Sigmoid colon (tissue), 7 donors: Measurements from ENCODE around the gene PRAC1. TPM values are rescaled to one million over a fixed set of nuclear protein-coding genes. Genes with fewer than 3 reads are reported as not detected.

Experiments
- DNase-seq: peaks from one replicate; pipeline ENCODE4 v3.0.0-alpha.2; 2019
- H3K27ac ChIP-seq, 4 donors: fragments of 200-600 bp; sonication (generic); one replicate each; pipeline ENCODE4 v1.5.1; 2016 to 2019; ENCODE audit warnings: mild to moderate bottlenecking in 1 of 4
- H3K27me3 ChIP-seq, 3 donors: fragments of 200-600 bp; sonication (generic); one replicate each; pipeline ENCODE4 v1.5.1; 2019; ENCODE audit warnings: mild to moderate bottlenecking in 1 of 3
- H3K36me3 ChIP-seq, 4 donors: fragments of 200-600 bp; sonication (generic); one replicate each; pipeline ENCODE4 v1.5.1; 2016 to 2019
- H3K4me1 ChIP-seq, 4 donors: fragments of 200-600 bp; sonication (generic); one replicate each; pipeline ENCODE4 v1.5.1; 2017 to 2019
- H3K4me3 ChIP-seq, 4 donors: fragments of 200-600 bp; sonication (generic); one replicate each; pipeline ENCODE4 v1.5.1; 2017 to 2019; ENCODE audit warnings: mild to moderate bottlenecking in 2 of 4, moderate library complexity in 1 of 4
- H3K9me3 ChIP-seq, 4 donors: fragments of 200-600 bp in 3 of 4; sonication (generic) in 3 of 4; one replicate each; pipeline versions ENCODE4 v1.5.1 to v1.6.1; 2013 to 2019
- CTCF ChIP-seq, 4 experiments: fragments of 450-650 bp in 3 of 4; fragments of 200-600 bp in 1 of 4; IDR thresholded peaks; one replicate each; pipeline ENCODE4 v1.5.1; 2016 to 2019; ENCODE audit warnings: antibody characterized with exemption in 4 of 4, mild to moderate bottlenecking in 3 of 4, moderate library complexity in 2 of 4
- EP300 ChIP-seq, 4 donors: sonication (generic); formaldehyde crosslinking; IDR thresholded peaks; one replicate each; pipeline ENCODE4 v1.6.1; 2017; ENCODE audit warnings: antibody characterized with exemption in 4 of 4
- POLR2A ChIP-seq, 2 donors: fragments of 450-650 bp; IDR thresholded peaks; one replicate each; pipeline ENCODE4 v1.6.1; 2016; ENCODE audit warnings: antibody characterized with exemption in 2 of 2, mild to moderate bottlenecking in 2 of 2, moderate library complexity in 2 of 2
- POLR2AphosphoS5 ChIP-seq, 4 donors: sonication (generic); formaldehyde crosslinking; IDR thresholded peaks; one replicate each; pipeline ENCODE4 v1.6.1; 2017; ENCODE audit warnings: antibody characterized with exemption in 4 of 4
- WGBS, 2 donors: extraction: QIAGEN DNeasy Blood & Tissue Kit; methylation state at CpG; one replicate each; pipeline ENCODE4 v1.1.7; 2013; 5-methylcytosine and 5-hydroxymethylcytosine counted together
- intact Hi-C: fragments of 100-400 bp; cut with DNase I; formaldehyde crosslinking; loops from one replicate; pipeline ENCODE4 v1.15.1; 2023
- polyA plus RNA-seq, 3 donors: library from polyadenylated mRNA; stranded (reverse); fragments of 200-250 nt; gene quantifications; one replicate each; pipeline ENCODE4 v1.2.3, GENCODE V29; 2013
- small RNA-seq, 3 donors: library from RNA; depleted of rRNA; stranded (forward); fragments of <200 nt; gene quantifications; one replicate each; pipeline ENCODE3, GENCODE V24; 2016
- total RNA-seq, 4 donors: library from RNA; depleted of rRNA; stranded (reverse); fragments of >200 nt; gene quantifications; one replicate each; pipeline ENCODE4 v1.1.0, GENCODE V29; 2016
- donor health status: healthy with polysubstance abuse.
- donor health status: Bipolar disorder and iron deficiency.
- donor health status: healthy.

The PRAC1 gene
- total and polyA plus RNA-seq, 7 donors, result 9.1 to 572 (median 388) TPM; not detected in 2

DNA sequence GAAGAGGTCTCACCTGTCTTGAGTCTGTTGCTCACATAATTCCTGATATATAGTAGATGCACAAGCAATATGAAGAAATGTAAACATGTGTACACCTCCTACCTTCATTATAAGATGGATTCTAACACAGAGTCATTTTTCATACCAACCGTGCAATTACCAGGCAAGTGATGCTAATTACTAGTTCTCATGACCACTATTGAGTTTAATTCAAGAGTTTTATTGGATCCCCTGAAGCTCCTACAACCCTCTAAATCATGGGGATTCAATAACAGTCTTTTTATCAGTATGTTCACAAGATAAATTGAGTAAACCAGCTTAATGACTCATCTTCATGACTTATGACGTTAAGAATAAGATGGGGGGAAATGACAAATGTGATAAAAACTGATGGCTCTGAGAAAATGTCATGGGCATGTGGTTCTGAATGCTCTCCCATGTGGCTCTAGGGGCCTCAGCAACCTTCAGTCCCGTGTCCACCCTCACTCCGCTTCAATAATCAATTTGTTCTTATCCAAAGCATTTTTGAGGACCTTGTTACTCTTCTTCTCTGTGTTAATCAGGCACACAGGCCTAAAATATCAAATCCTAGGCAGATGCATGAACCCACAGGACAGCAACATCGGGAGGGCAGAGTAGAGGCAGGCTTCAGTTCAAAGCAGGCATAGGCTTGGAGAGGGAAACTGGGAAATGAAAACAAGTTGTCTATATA lies 42.8 kb downstream of the PRAC1 start:
- 84 to 86% methylated on average over 5 of the region's 5 CpGs for WGBS, 2 donors
- no peak for TF ChIP-seq EP300 (IDR thresholded peaks at IDR 0.05)
- TF ChIP-seq POLR2A (IDR thresholded peaks at IDR 0.05), result no peak
- TF ChIP-seq POLR2AphosphoS5 (IDR thresholded peaks at IDR 0.05), result no peak
- no peak for TF ChIP-seq CTCF (IDR thresholded peaks at IDR 0.05)
- Histone ChIP-seq H3K9me3 (no peaks in the 10 kb centered on the region), H3K36me3 (no peaks in the 10 kb centered on the region), H3K27me3 (peaks cover 3 to 33% (median 8%) of the 10 kb centered on the region in 3 donors), H3K4me3 (no peak overlapping the region), H3K27ac (no peak overlapping the region), H3K4me1 (peaks cover 0 to 7% (median 6%) of the 10 kb centered on the region in 4 donors)
- intact Hi-C loops, result loop anchor here (2.0 to 10.0 kb wide), 3 partner anchors 111 to 355 kb away; no protein-coding TSS in a partner anchor
- DNase-seq, result no peak

DNA sequence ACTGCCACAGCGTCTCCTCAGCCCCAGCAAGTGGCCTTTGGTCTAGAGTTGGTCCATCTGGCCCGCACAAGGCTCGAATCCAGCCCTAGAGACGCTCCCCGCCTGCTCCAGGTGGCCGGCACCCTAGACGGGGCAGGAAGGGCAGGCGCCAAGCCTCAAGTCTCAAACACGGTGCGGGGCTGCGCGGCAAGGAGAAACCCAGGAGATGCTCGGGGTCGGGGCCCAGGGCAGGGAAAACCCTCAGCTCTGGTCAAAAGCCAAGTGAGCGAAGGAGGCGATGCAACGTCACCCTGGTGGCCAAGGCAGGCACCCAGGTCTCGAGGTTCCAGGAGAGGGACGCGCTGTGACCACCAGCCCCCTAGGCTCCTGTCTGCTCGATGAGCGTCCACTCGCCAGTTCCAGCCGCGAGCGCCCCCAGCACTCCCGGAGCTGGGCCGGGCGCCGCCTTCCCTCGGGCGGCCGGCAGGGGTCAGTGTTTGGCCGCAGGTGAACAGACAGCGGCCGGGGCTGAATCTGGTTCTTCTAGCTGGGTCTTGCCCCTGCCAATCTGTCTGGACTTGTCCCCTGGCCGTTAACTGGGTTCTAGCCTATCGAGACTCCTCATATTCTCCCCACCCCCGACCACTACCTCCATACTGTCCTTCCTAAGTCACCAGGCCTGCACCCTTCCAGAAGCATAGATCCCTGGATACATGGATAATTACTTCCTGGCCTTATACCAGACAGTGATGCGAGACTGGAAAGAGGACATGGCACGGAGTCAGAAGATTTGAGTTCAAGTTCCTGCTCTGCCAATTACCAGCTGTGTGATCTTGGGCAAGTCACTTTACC lies 44.0 kb downstream of the PRAC1 start:
- no peak overlapping the region for H3K4me3 ChIP-seq
- no peak for TF ChIP-seq POLR2A (IDR thresholded peaks at IDR 0.05)
- peak; percentile 47 to 92 (median 74) for TF ChIP-seq CTCF (IDR thresholded peaks at IDR 0.05)
- no peak overlapping the region for H3K27ac ChIP-seq
- WGBS, 2 donors, result 10 to 13% methylated on average over 41 of the region's 41 CpGs
- H3K4me1 ChIP-seq, result peaks cover 0 to 7% (median 6%) of the 10 kb centered on the region in 4 donors
- peaks cover 3 to 33% (median 8%) of the 10 kb centered on the region in 3 donors for H3K27me3 ChIP-seq
- intact Hi-C loops, result loop anchor here (2.0 to 10.0 kb wide), 3 partner anchors 112 to 356 kb away; no protein-coding TSS in a partner anchor
- peak; percentile 70 for DNase-seq
- H3K36me3 ChIP-seq, result no peaks in the 10 kb centered on the region
- H3K9me3 ChIP-seq, result no peaks in the 10 kb centered on the region

- intact Hi-C loops, result loop anchor here (10.0 kb wide), 1 partner anchor 358 kb away; no protein-coding TSS in a partner anchor
- WGBS, 2 donors, result 80 to 81% methylated on average over 6 of the region's 6 CpGs
- peaks cover 0 to 10% (median 8%) of the 10 kb centered on the region in 4 donors for H3K4me1 ChIP-seq
- TF ChIP-seq EP300 (IDR thresholded peaks at IDR 0.05), result no peak
- TF ChIP-seq POLR2A (IDR thresholded peaks at IDR 0.05), result no peak
- no peaks in the 10 kb centered on the region for H3K36me3 ChIP-seq
- DNase-seq, result no peak
- no peaks in the 10 kb centered on the region for H3K9me3 ChIP-seq
- H3K4me3 ChIP-seq, result no peak overlapping the region
- no peak overlapping the region for H3K27ac ChIP-seq
- peaks cover 3 to 33% (median 8%) of the 10 kb centered on the region in 3 donors for H3K27me3 ChIP-seq
Measured at GRCh38 chr17:48676963-48677558, 45.3 kb downstream of the PRAC1 start.

DNA sequence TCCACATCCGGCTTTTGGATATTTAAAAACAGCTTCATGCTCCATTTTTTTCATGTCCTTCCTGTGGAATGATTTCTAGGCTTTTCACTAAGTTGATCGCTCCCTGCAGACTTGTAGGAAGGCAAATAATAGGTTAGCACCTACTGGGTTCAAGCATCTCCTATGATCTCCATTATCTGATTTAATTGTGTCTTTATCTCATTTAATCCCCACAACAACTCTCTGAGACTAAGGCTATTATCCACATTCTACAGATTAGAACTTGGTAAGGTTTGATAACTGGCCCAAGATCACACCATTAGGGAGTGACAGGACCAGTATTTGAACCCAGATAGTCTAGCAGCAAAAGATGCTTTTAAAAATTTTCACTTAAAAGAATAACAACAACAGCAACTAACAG lies 50.0 kb downstream of the PRAC1 start:
- intact Hi-C loops, result loop anchor here (10.0 kb wide), 1 partner anchor 362 kb away; no protein-coding TSS in a partner anchor
- 78 to 84% methylated on average over 2 of the region's 2 CpGs for WGBS, 2 donors

More for the DNA sequence above, 50.0 kb downstream of the PRAC1 start:
- no peak for DNase-seq
- Histone ChIP-seq H3K4me3 (peak overlapping the region in 1 of 4 donors; percentile 32), H3K4me1 (peaks cover 0 to 10% (median 8%) of the 10 kb centered on the region in 4 donors), H3K27ac (peak overlapping the region in 3 of 4 donors; percentile 30 to 40 (median 33)), H3K36me3 (no peaks in the 10 kb centered on the region), H3K27me3 (peaks cover 0 to 9% (median 0%) of the 10 kb centered on the region in 3 donors), H3K9me3 (no peaks in the 10 kb centered on the region)
- TF ChIP-seq CTCF (IDR thresholded peaks at IDR 0.05) (no peak), POLR2AphosphoS5 (IDR thresholded peaks at IDR 0.05) (no peak), POLR2A (IDR thresholded peaks at IDR 0.05) (no peak), EP300 (IDR thresholded peaks at IDR 0.05) (no peak)

Small RNA genes lying within 50 kb of the gene (small RNA-seq; reads per million reads assigned to genes)
- gene AC091179.2 (0 reads per million in 3 donors), gene COX6B1P2 (0 reads per million in 3 donors), gene MIR3185 (0 reads per million in 3 donors), gene RF02132 (0 reads per million in 3 donors), gene RF02133 (0 reads per million in 3 donors), gene RN7SL125P (0 to 0.07 (median 0) reads per million in 3 donors)

Other genes with a start within 250 kb of the PRAC1 start
- gene HOXB1, start 191.5 kb downstream of the PRAC1 start, total RNA-seq, result under 1 TPM in 1 of 4 donors, not detected in 3; 0.27 TPM
- gene HOXB1, start 191.5 kb downstream of the PRAC1 start, polyA plus RNA-seq, result under 1 TPM in 2 of 3 donors, not detected in 1; 0.60 to 0.92 TPM
- 10 to 100 TPM; 44.9 to 86.1 (median 63.6) TPM for gene HOXB2, start 177.4 kb downstream of the PRAC1 start, total RNA-seq
- gene HOXB2, start 177.4 kb downstream of the PRAC1 start, polyA plus RNA-seq, result 1 to 10 TPM; 1.6 to 7.8 (median 3.0) TPM
- 1 to 10 TPM; 4.6 to 8.3 (median 5.4) TPM for gene HOXB4, start 144.2 kb downstream of the PRAC1 start, total RNA-seq
- 1 to 10 TPM in 2 of 3 donors, under 1 TPM in 1; 0.23 to 2.7 (median 1.2) TPM for gene HOXB4, start 144.2 kb downstream of the PRAC1 start, polyA plus RNA-seq
- 10 to 100 TPM; 25.3 to 64.3 (median 30.1) TPM for gene HOXB3, start 132.3 kb downstream of the PRAC1 start, total RNA-seq
- 10 to 100 TPM in 2 of 3 donors, 1 to 10 TPM in 1; 6.2 to 16.7 (median 10.2) TPM for gene HOXB3, start 132.3 kb downstream of the PRAC1 start, polyA plus RNA-seq
- gene HOXB5, start 128.7 kb downstream of the PRAC1 start, total RNA-seq, result 1 to 10 TPM; 1.5 to 2.5 (median 2.1) TPM
- 10 to 100 TPM in 1 of 3 donors, 1 to 10 TPM in 2; 3.2 to 13.9 (median 4.2) TPM for gene HOXB5, start 128.7 kb downstream of the PRAC1 start, polyA plus RNA-seq
- gene HOXB6, start 117.5 kb downstream of the PRAC1 start, total RNA-seq, result 10 to 100 TPM in 3 of 4 donors, 1 to 10 TPM in 1; 6.7 to 10.5 (median 10.3) TPM
- gene HOXB6, start 117.5 kb downstream of the PRAC1 start, polyA plus RNA-seq, result 10 to 100 TPM in 2 of 3 donors, 1 to 10 TPM in 1; 6.0 to 28.5 (median 10.2) TPM
- 1 to 10 TPM; 1.1 to 6.6 (median 3.4) TPM for gene HOXB7, start 111.5 kb downstream of the PRAC1 start, total RNA-seq
- gene HOXB7, start 111.5 kb downstream of the PRAC1 start, polyA plus RNA-seq, result 10 to 100 TPM; 21.3 to 67.3 (median 43.0) TPM
- gene HOXB8, start 107.2 kb downstream of the PRAC1 start, total RNA-seq, result under 1 TPM in 1 of 4 donors, not detected in 3; 0.68 TPM
- 1 to 10 TPM; 2.1 to 3.4 (median 2.4) TPM for gene HOXB8, start 107.2 kb downstream of the PRAC1 start, polyA plus RNA-seq
- under 1 TPM in 1 of 4 donors, not detected in 3; 0.28 TPM for gene HOXB9, start 96.2 kb downstream of the PRAC1 start, total RNA-seq
- 10 to 100 TPM; 16.2 to 52.1 (median 19.9) TPM for gene HOXB9, start 96.2 kb downstream of the PRAC1 start, polyA plus RNA-seq
- gene PRAC2, start 667 bp upstream of the PRAC1 start, total RNA-seq, result 1 to 10 TPM in 1 of 4 donors, not detected in 3; 2.1 TPM
- 10 to 100 TPM in 2 of 3 donors, 1 to 10 TPM in 1; 7.2 to 20.3 (median 17.5) TPM for gene PRAC2, start 667 bp upstream of the PRAC1 start, polyA plus RNA-seq
- 1 to 10 TPM in 2 of 4 donors, under 1 TPM in 2; 0.36 to 1.5 (median 1.0) TPM for gene HOXB13, start 6.2 kb upstream of the PRAC1 start, total RNA-seq
- gene HOXB13, start 6.2 kb upstream of the PRAC1 start, polyA plus RNA-seq, result 10 to 100 TPM; 19.4 to 49.2 (median 26.4) TPM
- under 1 TPM in 2 of 4 donors, not detected in 2; under 0.01 to 0.16 TPM for gene TTLL6, start 94.7 kb upstream of the PRAC1 start, total RNA-seq
- gene TTLL6, start 94.7 kb upstream of the PRAC1 start, polyA plus RNA-seq, result 10 to 100 TPM in 1 of 3 donors, 1 to 10 TPM in 2; 3.5 to 10.5 (median 4.2) TPM
- gene CALCOCO2, start 108.5 kb upstream of the PRAC1 start, total RNA-seq, result 100 to 1,000 TPM; 130 to 198 (median 146) TPM
- gene CALCOCO2, start 108.5 kb upstream of the PRAC1 start, polyA plus RNA-seq, result 100 to 1,000 TPM in 1 of 3 donors, 10 to 100 TPM in 2; 90.4 to 103 (median 91.9) TPM
- gene ATP5MC1, start 170.3 kb upstream of the PRAC1 start, total RNA-seq, result 100 to 1,000 TPM in 2 of 4 donors, 10 to 100 TPM in 2; 92.7 to 148 (median 107) TPM
- 100 to 1,000 TPM; 454 to 612 (median 603) TPM for gene ATP5MC1, start 170.3 kb upstream of the PRAC1 start, polyA plus RNA-seq
- gene UBE2Z, start 185.9 kb upstream of the PRAC1 start, total RNA-seq, result 10 to 100 TPM; 46.8 to 55.6 (median 51.4) TPM
- gene UBE2Z, start 185.9 kb upstream of the PRAC1 start, polyA plus RNA-seq, result 10 to 100 TPM; 45.6 to 56.5 (median 51.1) TPM
- gene SNF8, start 222.3 kb upstream of the PRAC1 start, total RNA-seq, result 10 to 100 TPM; 74.1 to 94.5 (median 85.2) TPM
- 100 to 1,000 TPM; 108 to 174 (median 145) TPM for gene SNF8, start 222.3 kb upstream of the PRAC1 start, polyA plus RNA-seq
- gene GIP, start 246.1 kb upstream of the PRAC1 start, total RNA-seq, result not detected
- not detected for gene GIP, start 246.1 kb upstream of the PRAC1 start, polyA plus RNA-seq